Activated CD4-positive, CD25-positive, alpha-beta regulatory T cell (primary cell): ENCODE data around the gene CLEC17A.
"Not testable (repeated sequence)": the region's sequence is repeated elsewhere in the genome, so short reads cannot be mapped to it uniquely, and the experiment has no call there.

Experiments used
- DNase-seq, 4 experiments: peaks; one replicate each; lab custom pipeline; 2025; lab: John Stamatoyannopoulos, UW

The CLEC17A gene

GRCh38 chr19:14577885-14578427 lies 4.9 kb upstream of the CLEC17A start:
- DNase-seq: no peak

GRCh38 chr19:14580623-14581237 lies 2.2 kb upstream of the CLEC17A start:
- peak in 1 of 4 experiments; percentile 26 for DNase-seq

GRCh38 chr19:14584372-14584771 lies 1.5 kb downstream of the CLEC17A start:
- DNase-seq: not testable (repeated sequence)

- not testable (repeated sequence) for DNase-seq
Measured at GRCh38 chr19:14585187-14585586, 2.3 kb downstream of the CLEC17A start.

- DNase-seq: not testable (repeated sequence)
Measured at GRCh38 chr19:14589433-14589832, 6.5 kb downstream of the CLEC17A start.

- DNase-seq: no peak
Measured at GRCh38 chr19:14595558-14595957, 12.7 kb downstream of the CLEC17A start.

GRCh38 chr19:14599548-14600147 lies 16.8 kb downstream of the CLEC17A start:
- DNase-seq: no peak

GRCh38 chr19:14603990-14604387 lies 21.1 kb downstream of the CLEC17A start:
- DNase-seq: no peak

- DNase-seq: no peak
Measured at GRCh38 chr19:14606627-14607026, 23.7 kb downstream of the CLEC17A start.

GRCh38 chr19:14611051-14611450 lies 28.2 kb downstream of the CLEC17A start:
- DNase-seq: no peak

- DNase-seq: not testable (repeated sequence)
Measured at GRCh38 chr19:14612242-14612641, 29.4 kb downstream of the CLEC17A start.

- no peak for DNase-seq
Measured at GRCh38 chr19:14612657-14613056, 29.8 kb downstream of the CLEC17A start.

GRCh38 chr19:14613399-14614098 lies 30.7 kb downstream of the CLEC17A start:
- DNase-seq: not testable (repeated sequence)

GRCh38 chr19:14614099-14614412 lies 31.2 kb downstream of the CLEC17A start:
- no peak for DNase-seq

- DNase-seq: no peak
Measured at GRCh38 chr19:14615623-14616022, 32.7 kb downstream of the CLEC17A start.

- no peak for DNase-seq
Measured at GRCh38 chr19:14616407-14616806, 33.5 kb downstream of the CLEC17A start.

- DNase-seq: no peak
Measured at GRCh38 chr19:14619404-14619803, 36.5 kb downstream of the CLEC17A start.

GRCh38 chr19:14624491-14624890 lies 41.6 kb downstream of the CLEC17A start:
- DNase-seq: not testable (repeated sequence)

- DNase-seq: no peak
Measured at GRCh38 chr19:14629557-14629956, 46.7 kb downstream of the CLEC17A start.

- no peak for DNase-seq
Measured at GRCh38 chr19:14632286-14632685, 49.4 kb downstream of the CLEC17A start.

GRCh38 chr19:14639536-14640277 lies 56.8 kb downstream of the CLEC17A start:
- DNase-seq: no peak

GRCh38 chr19:14648506-14648905 lies 65.6 kb downstream of the CLEC17A start:
- DNase-seq: no peak
